ENCODE measurements around the gene REG1B.

GRCh38 chr2:79086255-79086654 lies 1.5 kb downstream of the REG1B start:
- TF ChIP-seq CTCF (IDR thresholded peaks at IDR 0.05) (no peak), EZH2 (IDR thresholded peaks at IDR 0.05) (no peak), EZH2phosphoT487 (IDR thresholded peaks at IDR 0.05) (no peak)
